GM19397 (cell line): ENCODE results near the gene EFCAB8.

Experiments used
- ATAC-seq: cut with Tn5 transposase; IDR thresholded peaks from one replicate; pipeline ENCODE4 v1.9.1; 2021; ENCODE audit warnings: mild to moderate bottlenecking, moderate library complexity; ENCODE audit not compliant: unreplicated experiment

Gene EFCAB8

DNA sequence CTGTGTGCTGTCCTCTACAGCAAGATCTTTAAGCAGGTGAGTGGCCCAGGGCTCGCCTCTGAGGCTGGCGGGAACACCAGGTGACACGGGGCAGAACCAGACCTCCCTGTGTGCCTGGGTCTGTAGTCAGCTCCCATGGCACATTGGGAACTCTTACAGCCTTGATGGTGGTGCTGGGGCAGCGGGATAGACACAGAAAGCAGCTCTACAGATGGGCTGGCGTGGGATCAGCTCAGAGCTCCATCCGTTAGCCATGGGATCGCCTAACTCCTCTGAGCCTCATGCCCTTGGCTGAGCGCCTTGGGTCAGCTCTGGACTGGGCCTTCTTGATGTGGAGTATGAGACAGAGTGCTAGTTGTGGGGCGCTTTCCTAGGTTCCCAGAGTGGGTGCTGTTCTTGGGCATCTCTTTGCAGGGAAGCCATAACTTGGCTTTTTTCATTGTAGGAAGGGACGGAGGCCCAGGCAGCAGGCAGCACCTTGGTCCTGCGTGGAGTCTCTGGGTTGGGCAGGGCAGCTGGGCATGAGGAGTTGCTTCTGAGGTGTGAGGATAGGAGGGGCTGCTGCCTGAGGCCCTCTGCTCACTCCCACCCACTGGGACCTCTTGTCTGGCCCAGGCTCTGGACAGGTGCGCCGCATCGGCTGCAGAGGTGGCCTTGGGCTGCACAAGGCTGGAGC lies 51.3 kb downstream of the EFCAB8 start:
- no peak for ATAC-seq

GRCh38 chr20:32911355-32911754 lies 52.6 kb downstream of the EFCAB8 start:
- ATAC-seq: no peak

GRCh38 chr20:32912688-32913087 lies 54.0 kb downstream of the EFCAB8 start:
- ATAC-seq: no peak

DNA sequence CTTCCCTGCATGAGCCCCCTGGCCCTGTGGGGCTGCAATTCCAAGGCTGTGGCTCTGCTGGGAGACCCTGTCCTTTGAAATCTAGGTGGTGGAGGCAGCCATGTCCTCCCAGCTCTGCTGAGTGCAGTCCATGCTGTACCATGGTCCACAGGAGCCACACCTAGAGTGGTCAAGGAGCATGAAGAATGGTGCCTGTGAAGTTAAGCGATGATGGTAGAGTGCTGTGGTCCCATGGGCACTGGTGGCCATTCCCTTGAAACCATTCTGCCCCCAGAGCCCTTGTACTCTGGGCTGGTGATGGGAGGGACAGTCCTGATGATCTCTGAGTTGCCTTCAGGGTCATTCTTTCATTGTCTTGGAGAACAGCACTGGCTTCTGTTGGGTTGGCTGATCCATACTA lies 55.3 kb downstream of the EFCAB8 start:
- ATAC-seq: no peak

DNA sequence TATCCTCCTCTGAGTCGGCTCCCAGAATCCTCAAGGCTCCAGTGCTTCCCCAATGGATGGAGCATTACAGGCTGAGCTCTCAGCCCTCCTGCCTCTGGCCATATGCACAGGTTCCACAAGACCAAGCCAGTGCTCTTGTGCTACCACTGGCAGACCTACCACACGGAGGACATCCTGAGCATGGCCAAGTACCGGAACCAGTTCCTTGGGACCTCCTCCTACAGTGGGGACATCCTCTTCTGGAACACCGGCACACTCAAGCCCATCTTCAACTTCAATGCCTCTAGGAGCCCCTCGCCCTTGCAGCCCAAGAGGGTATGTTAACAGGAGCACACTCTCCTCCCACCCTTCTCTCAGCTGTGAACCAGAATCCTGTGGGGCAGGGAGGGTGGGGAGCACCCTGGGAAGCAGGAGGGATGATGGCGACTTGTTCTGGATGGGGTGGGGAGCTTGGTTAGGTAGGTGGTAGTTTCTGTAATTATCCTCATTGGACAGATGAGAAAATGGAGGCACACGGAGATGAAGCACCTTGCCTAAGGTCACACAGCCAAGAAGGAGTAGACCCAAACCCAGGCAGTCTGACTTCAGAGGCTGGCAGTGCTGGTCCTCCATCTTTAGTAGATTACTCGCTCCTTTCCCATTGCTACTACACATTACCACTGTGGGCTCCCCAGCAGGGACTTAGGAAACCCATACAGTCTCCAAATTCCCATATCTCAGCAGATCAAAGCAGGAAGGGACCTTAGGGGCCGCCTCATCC lies 58.6 kb downstream of the EFCAB8 start:
- no peak for ATAC-seq

DNA sequence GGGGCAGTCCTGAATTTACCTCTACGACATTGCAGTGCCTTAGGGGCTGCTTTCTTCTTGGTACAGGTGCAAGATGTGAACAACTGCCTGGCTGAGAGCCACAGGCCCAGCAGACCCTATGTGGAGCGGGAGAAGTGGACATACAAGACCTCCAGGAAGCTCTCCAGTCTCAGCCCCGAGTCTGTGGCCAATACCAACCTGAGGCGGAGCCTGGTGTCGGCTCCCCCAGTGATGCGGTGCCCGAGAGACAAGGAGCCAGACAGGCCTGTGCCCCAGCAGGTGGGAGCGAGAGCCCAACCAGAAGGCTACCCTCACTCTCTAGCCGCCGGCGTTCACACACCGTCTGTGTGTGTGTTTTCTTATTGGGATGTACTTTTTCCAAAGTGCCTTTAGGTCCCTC lies 59.6 kb downstream of the EFCAB8 start:
- ATAC-seq: no peak

DNA sequence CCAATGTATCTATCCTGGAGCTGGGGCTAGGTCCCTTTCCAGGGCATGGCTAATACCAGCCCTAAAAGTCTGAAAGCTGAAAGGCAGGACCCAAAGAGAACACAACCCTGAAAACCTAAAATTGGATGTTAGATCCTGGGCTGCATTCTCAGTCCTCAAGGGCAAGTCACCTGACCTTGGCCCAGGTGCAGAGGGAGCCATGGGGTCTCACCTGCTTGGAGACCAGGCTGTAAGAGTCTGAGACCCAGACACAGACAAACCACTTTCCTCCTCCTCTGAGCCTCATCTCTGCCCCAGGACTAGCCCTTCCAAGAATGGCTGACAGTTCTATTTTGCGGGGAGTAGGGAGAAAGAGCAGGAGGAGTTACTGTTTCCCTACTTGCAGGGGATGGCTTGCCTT lies 60.0 kb downstream of the EFCAB8 start:
- no peak for ATAC-seq

- no peak for ATAC-seq
These were observed 61.3 kb downstream of the EFCAB8 start for GRCh38 chr20:32920066-32920465.

DNA sequence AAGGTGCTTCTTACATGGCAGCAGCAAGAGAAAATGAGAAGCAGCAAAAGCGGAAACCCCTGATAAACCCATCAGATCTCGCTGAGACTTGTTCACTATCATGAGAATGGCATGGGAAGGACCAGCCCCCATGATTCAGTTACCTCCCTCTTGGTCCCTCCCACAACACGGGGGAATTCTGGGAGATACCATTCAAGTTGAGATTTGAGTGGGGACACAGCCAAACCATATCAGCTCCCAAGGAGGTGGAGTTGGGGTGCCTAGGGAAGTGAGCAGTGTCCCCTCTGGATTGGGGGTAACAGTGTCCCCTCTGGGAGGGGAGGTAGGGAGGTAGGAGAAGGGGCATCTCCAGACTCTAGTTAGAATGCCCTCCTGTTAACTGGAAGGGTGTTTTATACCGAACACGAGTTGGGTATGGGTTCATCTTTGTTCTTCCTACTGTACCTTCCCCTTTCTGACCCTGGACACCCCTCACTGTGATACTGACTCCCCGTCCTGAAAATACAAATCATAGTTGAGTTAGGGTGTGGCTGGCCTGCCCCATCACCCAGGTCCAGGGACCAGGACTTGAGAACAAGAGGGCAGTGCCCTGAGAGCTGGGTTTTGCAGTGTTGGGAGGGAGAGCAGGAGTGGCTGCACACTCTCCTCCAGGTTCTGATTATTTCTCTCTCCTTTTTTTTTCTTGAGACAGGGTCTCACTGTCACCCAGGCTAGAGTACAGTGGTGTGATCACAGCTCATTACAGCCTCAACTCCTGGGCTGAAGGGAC lies 62.0 kb downstream of the EFCAB8 start:
- no peak for ATAC-seq

DNA sequence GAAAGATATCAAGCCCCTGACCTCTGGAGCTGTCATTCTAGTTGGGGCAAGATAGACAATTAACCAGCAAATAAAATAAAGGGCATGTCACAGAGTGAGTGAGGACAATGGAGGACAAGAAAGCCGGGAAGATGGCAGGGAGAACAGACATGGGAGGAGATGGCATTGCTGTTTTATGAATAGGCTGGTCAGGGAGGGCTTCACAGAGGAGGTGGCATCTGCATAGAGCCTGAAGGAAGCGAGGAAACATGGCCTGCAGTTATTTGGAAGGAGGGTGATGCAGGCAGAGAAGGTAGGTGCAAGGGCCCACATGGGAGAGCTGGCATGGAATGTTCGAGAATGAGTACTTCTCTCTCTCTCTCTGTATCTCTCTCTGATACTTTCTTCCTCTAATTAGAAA lies 63.7 kb downstream of the EFCAB8 start:
- ATAC-seq: no peak

DNA sequence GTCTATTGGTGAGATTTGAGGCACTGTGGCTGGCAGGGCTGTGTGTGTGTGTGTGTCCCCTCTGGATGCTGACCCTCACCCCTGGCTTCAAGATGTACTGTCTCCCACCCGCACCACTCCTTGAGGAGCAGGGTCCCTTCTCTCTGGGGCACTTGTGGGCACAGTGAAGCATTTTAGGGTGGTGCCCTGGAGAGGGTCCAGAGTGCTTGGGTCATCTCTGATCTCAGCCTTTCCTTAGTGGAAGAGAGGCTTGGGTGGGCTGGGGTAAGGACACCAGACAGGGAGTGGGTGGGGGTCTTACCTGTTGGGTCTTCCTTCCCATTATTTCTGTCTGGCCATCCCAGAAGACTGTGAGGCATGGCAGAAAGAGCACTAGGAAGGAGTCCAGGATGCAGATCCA lies 66.1 kb downstream of the EFCAB8 start:
- ATAC-seq: no peak

DNA sequence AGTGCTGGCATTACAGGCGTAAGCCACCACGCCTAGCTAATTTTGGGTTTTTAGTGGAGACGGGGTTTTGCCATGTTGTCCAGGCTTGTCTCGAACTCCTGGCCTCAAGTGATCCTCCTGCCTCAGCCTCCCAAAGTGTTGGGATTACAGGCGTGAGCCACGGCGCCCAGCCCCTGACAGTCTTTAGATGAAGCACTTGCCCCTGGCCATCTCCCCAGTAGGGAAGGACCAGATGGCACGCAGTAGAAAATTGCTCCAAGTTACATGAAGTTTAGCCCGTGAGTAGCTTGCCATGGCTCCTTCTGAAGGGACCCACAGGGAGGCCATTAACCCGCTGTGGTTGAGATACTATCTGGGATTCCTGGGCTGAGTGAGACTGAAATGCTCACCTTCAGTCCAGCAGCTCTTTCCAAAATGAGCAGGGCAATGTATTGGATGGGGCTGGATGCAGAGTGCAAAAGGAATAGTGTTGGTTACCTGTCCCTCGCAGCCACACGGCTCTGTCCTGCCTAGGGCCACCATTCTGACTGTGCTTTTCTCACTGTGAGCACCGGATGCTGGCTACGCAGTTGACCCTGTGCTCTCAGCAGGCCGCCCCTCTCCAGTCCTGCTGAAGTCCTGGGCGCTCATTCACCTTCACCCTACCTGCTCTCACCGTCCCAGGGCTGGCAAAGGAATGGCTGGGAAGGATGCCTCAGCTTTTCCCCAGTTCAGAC lies 66.9 kb downstream of the EFCAB8 start:
- no peak for ATAC-seq

- ATAC-seq: no peak
These were observed 70.4 kb downstream of the EFCAB8 start for GRCh38 chr20:32929162-32929561.

DNA sequence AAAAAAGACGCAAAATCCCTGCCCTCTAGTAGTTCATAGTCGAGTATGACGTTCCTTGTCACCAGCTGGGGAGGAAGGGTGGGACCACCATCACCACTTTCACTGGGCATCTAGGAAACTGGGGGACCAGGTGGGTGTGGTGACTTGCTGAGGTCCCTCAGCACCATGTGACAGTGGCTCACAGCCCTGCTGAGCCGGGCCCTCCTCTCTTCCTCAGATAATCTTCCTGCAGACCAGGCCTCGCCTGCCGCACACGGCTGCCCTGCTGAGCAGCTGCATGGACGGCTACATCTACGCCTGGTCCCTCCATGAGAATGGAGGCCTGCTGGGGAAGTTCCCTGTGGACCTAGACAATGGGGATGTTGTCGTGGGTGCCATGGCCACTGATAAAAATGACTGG lies 71.5 kb downstream of the EFCAB8 start:
- no peak for ATAC-seq

- ATAC-seq: no peak
These were observed 72.0 kb downstream of the EFCAB8 start for GRCh38 chr20:32930701-32931100.

DNA sequence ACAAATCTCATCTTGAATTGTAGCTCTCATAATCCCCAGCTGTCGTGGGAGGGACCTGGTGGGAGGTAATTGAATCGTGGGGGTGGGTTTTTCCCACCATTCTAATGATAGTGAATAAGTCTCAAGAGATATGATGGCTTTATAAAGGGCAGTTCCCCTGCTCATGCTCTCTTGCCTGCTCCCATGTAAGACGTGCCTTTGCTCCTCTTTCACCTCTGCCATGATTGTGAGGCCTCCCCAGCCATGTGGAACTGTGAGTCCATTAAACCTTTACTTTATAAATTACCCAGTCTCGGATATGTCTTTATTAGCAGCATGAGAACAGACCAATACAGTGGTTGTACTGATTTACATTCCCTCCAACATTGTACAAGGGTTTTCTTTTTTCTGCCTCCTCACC lies 75.9 kb downstream of the EFCAB8 start:
- ATAC-seq: no peak

- no peak for ATAC-seq
These were observed 82.6 kb downstream of the EFCAB8 start for GRCh38 chr20:32941155-32941885.

- no peak for ATAC-seq
These were observed 84.8 kb downstream of the EFCAB8 start for GRCh38 chr20:32943490-32944052.

DNA sequence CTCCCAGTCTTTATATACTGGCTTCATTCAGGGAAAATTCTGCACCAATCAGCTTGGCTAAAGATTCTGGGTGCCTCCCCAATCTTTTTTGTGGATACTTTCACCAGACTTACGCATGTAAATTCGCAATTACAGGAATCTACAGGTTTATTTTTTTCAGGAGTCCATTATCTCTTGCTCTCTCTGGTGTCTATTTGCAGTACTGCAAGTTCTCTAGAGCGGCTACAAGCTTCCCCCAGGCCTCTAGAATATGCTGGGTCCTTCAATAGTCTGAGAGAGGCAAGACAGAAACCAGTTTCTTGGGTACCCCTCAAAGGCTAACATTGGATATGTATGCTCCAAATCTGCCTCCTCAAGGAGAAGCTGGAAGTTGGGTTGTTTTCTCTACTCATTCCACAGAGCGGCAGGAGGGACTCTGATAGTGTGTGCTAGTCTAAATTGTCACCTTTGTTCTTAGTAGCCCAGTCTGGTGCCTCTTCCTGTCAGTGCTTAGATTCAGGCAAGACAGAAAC lies 87.0 kb downstream of the EFCAB8 start:
- ATAC-seq: no peak

- ATAC-seq: no peak
These were observed 87.9 kb downstream of the EFCAB8 start for GRCh38 chr20:32946629-32947028.
